Measurements from ENCODE around the gene PRDM11. TPM values are rescaled to one million over a fixed set of nuclear protein-coding genes. Genes with fewer than 3 reads are reported as not detected.
A peak's percentile ranks its signal among the peaks of the same experiment; 100 is the strongest.

Gene PRDM11
- total RNA-seq, 2 donors from 2014 or later: 4.1 to 8.3 TPM

DNA sequence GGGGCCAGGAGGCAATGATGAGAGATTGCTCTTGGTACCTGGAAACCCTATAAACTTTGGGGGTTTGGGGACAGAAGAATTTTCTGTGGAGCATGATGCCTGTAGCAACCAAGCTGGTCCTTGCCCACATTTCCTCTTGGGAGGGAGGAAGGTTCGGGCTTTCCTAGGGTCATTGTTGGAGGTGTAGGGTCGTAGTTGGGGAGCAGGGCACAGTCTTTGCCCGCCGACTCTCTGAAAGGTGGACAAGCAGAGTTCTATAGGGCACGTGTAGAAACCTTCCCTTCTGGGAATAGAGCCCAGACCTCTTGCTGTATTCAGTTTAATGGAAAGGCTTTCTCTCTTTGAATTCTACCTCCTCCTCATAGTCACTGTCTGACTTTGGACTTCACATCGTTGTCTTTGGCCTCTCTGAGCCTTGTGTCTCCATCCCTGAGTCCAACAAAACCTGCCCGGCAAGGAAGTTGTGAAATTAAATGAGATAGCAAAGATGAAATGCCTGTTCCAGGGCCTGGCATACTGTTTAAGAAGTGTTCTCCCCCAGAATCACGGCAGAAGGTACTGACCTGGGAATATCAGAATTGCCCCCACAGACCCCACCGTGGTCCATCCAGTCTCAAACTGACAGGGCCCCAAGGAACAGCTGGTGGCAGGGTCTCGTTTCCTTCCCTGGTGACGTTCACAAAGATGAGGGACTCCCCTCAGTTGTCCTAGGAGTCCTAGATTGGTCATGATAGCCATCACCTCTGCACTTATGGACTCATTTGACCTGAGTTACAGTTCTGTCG lies 1.6 kb downstream of the PRDM11 start:
- H3K36me3 ChIP-seq: no peaks in the 10 kb centered on the region
- no peaks in the 10 kb centered on the region for H3K27me3 ChIP-seq
- no peak overlapping the region for H3K27ac ChIP-seq
- intact Hi-C loops (cut with DNase I): no loop called here
- H3K4me3 ChIP-seq: peak overlapping the region; percentile 77
- DNase-seq: peak; percentile 18
- TF ChIP-seq, protein P1, sequence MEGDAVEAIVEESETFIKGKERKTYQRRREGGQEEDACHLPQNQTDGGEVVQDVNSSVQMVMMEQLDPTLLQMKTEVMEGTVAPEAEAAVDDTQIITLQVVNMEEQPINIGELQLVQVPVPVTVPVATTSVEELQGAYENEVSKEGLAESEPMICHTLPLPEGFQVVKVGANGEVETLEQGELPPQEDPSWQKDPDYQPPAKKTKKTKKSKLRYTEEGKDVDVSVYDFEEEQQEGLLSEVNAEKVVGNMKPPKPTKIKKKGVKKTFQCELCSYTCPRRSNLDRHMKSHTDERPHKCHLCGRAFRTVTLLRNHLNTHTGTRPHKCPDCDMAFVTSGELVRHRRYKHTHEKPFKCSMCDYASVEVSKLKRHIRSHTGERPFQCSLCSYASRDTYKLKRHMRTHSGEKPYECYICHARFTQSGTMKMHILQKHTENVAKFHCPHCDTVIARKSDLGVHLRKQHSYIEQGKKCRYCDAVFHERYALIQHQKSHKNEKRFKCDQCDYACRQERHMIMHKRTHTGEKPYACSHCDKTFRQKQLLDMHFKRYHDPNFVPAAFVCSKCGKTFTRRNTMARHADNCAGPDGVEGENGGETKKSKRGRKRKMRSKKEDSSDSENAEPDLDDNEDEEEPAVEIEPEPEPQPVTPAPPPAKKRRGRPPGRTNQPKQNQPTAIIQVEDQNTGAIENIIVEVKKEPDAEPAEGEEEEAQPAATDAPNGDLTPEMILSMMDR (IDR thresholded peaks at IDR 0.05): no peak
- H3K9ac ChIP-seq (ENCODE audit: low read depth in 2 of 2, low read length in 2 of 2): peak overlapping the region; percentile 25 to 67
- peaks cover 3% of the 10 kb centered on the region for H3K4me1 ChIP-seq
- no peaks in the 10 kb centered on the region for H3K9me3 ChIP-seq

DNA sequence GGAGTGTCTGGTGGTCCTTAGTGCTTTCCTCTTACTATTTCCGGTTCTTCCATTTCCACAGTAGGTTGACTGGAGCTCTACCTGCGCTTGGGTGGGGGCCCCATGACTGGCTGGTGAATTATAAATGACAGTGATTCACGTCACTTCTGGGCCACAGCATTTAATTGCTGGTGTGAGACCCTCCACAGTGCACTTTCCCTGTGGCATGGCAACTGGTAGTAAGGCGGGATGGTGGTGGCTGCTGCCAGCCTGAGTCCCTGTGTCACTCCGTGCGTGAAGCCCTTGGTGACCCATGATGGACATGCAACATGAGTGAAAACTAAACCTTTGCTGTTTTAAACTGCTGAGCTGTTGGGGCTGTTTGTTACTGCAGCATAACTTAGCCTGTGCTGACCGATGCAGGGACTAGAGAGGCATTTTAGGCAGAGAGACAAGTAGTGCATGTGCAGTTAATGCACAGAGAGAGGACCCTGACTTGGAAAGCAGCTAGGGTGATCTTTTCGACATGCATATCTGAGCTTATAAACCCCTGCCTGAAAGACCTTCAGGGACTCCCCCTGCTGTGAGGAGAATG lies 3.1 kb downstream of the PRDM11 start:
- Histone ChIP-seq H3K4me1 (peaks cover 3% of the 10 kb centered on the region), H3K36me3 (no peaks in the 10 kb centered on the region), H3K9me3 (no peaks in the 10 kb centered on the region), H3K4me3 (no peak overlapping the region), H3K27me3 (no peaks in the 10 kb centered on the region), H3K9ac (ENCODE audit: low read depth in 2 of 2, low read length in 2 of 2) (no peak overlapping the region), H3K27ac (no peak overlapping the region)
- DNase-seq: peak; percentile 11
- TF ChIP-seq, protein P1 (IDR thresholded peaks at IDR 0.05): no peak
- intact Hi-C loops (cut with DNase I): no loop called here

DNA sequence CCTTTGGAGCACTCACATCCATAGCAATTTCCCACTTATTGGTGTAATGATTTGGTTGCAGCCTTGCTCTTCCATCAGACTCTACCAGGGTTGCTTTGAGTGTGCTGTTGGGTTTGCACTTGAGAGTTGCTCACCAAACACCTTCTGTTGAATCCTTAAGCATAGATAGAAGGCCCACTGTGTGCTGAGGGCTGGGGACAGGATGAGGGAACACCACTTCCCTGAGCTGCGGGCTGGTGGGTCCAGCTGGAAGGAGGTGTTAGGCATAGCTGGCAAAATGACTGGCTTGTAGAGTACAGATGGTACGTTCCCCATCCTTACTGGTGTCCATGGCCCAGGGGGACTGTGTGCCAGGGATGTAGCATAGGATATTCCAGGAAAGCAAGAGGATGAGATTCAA lies 3.9 kb downstream of the PRDM11 start:
- Histone ChIP-seq H3K27ac (no peak overlapping the region), H3K4me1 (peaks cover 3% of the 10 kb centered on the region), H3K4me3 (no peak overlapping the region), H3K27me3 (no peaks in the 10 kb centered on the region), H3K9ac (ENCODE audit: low read depth in 2 of 2, low read length in 2 of 2) (no peak overlapping the region), H3K9me3 (no peaks in the 10 kb centered on the region), H3K36me3 (no peaks in the 10 kb centered on the region)
- DNase-seq: peak; percentile 10
- intact Hi-C loops (cut with DNase I): no loop called here
- TF ChIP-seq, protein P1 (IDR thresholded peaks at IDR 0.05): no peak

- Histone ChIP-seq H3K4me3 (no peak overlapping the region), H3K9me3 (no peaks in the 10 kb centered on the region), H3K27ac (no peak overlapping the region), H3K36me3 (no peaks in the 10 kb centered on the region), H3K4me1 (peaks cover 3% of the 10 kb centered on the region), H3K27me3 (no peaks in the 10 kb centered on the region), H3K9ac (ENCODE audit: low read depth in 2 of 2, low read length in 2 of 2) (no peak overlapping the region)
- DNase-seq: peak; percentile 7
- intact Hi-C loops (cut with DNase I): no loop called here
- TF ChIP-seq, protein P1 (IDR thresholded peaks at IDR 0.05): no peak
Measured at GRCh38 chr11:45150943-45151342, 4.5 kb downstream of the PRDM11 start.

GRCh38 chr11:45151362-45151982 lies 5.0 kb downstream of the PRDM11 start:
- no peaks in the 10 kb centered on the region for H3K9me3 ChIP-seq
- intact Hi-C loops (cut with DNase I): no loop called here
- TF ChIP-seq, protein P1 (IDR thresholded peaks at IDR 0.05): no peak
- H3K4me3 ChIP-seq: no peak overlapping the region
- no peak overlapping the region for H3K9ac ChIP-seq (ENCODE audit: low read depth in 2 of 2, low read length in 2 of 2)
- H3K27ac ChIP-seq: no peak overlapping the region
- H3K36me3 ChIP-seq: no peaks in the 10 kb centered on the region
- peak; percentile 12 for DNase-seq
- H3K4me1 ChIP-seq: peaks cover 3% of the 10 kb centered on the region
- no peaks in the 10 kb centered on the region for H3K27me3 ChIP-seq
